ENCODE measurements around the gene PRKG1.

GRCh38 chr10:51867956-51868355 is 793.7 kb downstream of the PRKG1 start:
- TF ChIP-seq POLR2AphosphoS5 (IDR thresholded peaks at IDR 0.05; ENCODE audit: insufficient read depth in 1 of 2, low read depth in 1 of 2) (no peak), POLR2A (IDR thresholded peaks at IDR 0.05) (no peak)
